DND-41 (cell line): Measurements from ENCODE around the gene LIPT2.

Experiments
- CTCF ChIP-seq: IDR thresholded peaks from 2 replicates; pipeline ENCODE4 v1.5.1; 2012; ENCODE audit warnings: borderline replicate concordance, low read length, moderate library complexity, mild to moderate bottlenecking; ENCODE audit not compliant: poor library complexity, severe bottlenecking; ENCODE audit errors: extremely low read depth
- EZH2 ChIP-seq: IDR thresholded peaks from 3 replicates; pipeline ENCODE4 v1.6.1; 2012; ENCODE audit warnings: borderline replicate concordance, low read depth, mild to moderate bottlenecking, moderate library complexity, low read length, inconsistent platforms; ENCODE audit not compliant: severe bottlenecking

DNA sequence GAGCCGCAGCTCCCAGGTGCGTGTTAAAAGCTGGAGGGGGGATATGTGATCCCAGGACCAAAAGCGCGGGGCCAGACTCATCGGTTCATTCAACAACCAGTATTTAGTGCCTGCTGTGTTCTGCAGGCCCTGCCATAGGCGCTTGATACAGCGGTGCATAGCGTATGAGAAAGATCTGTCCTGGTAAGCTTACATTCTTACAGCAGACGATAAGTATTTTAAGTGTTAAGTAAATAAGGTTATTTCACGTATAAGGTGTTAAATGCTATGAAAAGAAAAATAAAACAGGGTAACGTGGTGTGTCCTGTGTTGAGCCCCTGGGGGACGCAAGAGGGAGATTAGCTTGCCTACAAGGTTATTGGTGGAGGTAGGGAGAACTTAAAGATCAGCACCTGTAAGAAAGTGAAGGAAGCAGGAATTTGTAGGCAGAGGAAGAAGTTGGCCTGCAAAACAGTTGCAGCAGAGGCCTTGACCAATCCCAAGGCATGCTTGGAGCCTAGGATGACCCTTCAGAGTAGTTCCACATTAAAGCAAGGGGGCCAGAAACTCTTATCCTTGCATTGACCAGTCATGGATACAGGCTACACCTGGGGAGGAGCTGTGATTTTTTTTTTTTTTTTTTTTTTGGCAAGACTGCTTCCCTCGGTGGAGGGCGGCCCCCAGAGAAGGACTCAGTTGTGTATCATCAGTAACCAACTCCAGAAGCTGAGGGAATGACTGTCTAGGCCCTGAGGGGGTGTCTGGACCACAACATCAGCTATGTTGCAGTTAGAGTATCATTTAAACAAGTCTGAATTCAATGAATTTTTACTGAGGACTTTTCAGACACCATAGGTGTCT lies 487 bp upstream of the LIPT2 start:
- TF ChIP-seq CTCF (no peak), EZH2 (no peak)
